GM20000 (cell line): ENCODE data around the gene MESP1.
"Not testable (repeated sequence)": the region's sequence is repeated elsewhere in the genome, so short reads cannot be mapped to it uniquely, and the experiment has no call there.

Experiments used
- DNase-seq: peaks from one replicate; pipeline ENCODE4 v3.0.0; 2012; ENCODE audit warnings: low spot score
- CTCF ChIP-seq: IDR thresholded peaks from 2 replicates; pipeline ENCODE4 v1.5.1; 2012; ENCODE audit warnings: mild to moderate bottlenecking, control low read depth; ENCODE audit errors: extremely low read depth, missing control alignments

MESP1 gene

DNA sequence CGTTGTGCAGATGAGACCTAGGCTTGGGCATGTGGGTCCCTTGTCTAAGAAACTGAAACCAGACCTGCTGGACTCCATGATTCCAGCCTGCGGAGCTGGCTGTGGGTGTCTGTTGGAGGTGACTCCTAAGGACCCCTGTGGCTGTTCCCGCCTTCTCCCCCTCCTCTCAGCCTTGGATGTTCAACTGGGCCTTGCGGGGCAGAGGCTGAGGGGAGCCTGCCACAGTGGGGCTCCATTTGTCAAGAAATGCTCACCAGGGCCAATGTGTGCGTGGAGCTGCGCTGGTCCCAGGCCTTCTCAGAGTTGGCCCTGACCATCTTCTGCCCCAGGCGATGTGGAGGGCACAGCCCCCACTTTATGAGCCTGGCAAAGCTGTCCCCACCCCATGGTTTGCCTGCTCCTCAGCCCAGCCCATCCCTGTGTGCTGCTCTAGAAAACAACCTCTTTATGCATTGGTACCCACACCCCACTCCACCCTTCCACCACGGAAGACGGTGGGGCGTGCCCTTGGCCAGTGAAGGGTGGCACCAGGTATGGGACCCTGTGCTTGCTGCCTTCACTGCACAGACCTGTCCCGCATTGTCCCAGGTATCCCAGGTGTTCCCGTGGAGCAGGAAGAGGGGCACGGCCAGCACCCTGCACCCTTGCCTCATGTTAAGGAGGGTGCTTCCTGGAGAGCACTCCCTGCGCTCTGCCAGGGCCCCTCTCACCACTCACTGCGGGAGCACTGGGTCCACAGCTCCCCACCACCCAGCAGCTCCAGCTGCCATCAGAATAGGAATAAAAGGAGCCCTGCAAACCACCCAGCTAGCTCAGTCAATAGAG is 33.0 kb upstream of the MESP1 start:
- TF ChIP-seq CTCF, result no peak
- DNase-seq, result no peak

- no peak for DNase-seq
- no peak for TF ChIP-seq CTCF
These were observed 32.2 kb upstream of the MESP1 start for GRCh38 chr15:89783111-89783860.

DNA sequence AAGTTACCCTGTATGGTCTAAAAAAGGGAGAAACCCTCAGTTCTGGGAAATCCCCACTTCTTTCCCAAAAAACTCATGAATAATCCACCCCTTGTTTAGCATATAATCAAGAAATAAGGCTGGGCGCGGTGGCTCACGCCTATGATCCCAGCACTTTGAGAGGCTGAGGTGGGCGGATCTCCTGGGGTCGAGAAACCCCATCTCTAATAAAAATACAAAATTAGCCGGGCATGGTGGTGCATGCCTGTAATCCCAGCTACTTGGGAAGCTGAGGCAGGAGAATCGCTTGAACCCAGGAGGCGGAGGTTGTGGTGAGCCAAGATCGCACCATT is 31.5 kb upstream of the MESP1 start:
- not testable (repeated sequence) for DNase-seq

GRCh38 chr15:89781891-89782618 is 31.0 kb upstream of the MESP1 start:
- TF ChIP-seq CTCF, result no peak
- no peak for DNase-seq

GRCh38 chr15:89781055-89781454 is 30.0 kb upstream of the MESP1 start:
- TF ChIP-seq CTCF, result no peak
- no peak for DNase-seq

DNA sequence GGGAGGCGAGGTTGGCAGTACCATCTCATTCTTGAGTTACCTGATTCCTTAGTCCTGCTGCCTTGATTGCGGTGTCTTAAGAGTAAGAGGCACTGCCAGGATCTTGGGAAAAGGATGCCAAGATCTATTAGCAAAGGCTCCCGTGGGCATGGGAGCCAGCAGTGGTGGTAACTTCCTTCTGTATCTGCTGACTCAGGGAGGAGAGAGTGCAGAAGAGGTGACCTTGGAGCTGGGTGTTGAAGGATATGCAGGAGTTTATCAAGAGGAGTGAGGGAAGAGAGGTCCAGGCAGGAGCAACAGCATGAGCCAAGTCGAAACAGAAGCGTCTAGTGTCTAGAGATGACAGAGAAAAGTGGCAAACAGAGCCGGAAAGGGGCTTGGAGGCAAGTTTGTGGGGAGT is 29.6 kb upstream of the MESP1 start:
- no peak for DNase-seq
- TF ChIP-seq CTCF, result no peak

DNA sequence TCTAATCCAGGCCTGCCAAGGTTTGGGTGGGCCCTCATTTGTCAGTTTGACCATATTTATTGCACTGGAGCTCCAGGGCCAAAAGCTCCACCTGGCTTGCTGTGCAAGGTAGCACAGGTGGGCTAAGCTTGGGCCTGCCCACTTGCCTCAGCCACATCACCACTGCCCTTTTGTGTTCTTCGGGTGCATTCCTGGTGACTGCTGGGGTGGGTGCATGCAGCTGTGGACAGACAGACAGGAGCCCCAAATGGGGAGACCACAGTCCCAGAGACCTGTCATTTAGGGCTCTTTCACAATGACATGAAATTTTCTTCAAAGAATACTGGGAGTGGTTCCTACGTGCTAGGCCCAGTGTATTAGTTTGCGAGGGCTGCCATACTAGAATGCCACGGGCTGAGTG is 27.8 kb upstream of the MESP1 start:
- no peak for TF ChIP-seq CTCF
- DNase-seq, result no peak
